Measurements from ENCODE around the gene EFCAB6. TPM values are rescaled to one million over a fixed set of nuclear protein-coding genes. Genes with fewer than 3 reads are reported as not detected.

Gene EFCAB6
- total and polyA plus RNA-seq, 4 donors = 1.7 to 15.4 (median 7.6) TPM

GRCh38 chr22:43693249-43693648 is 118.9 kb downstream of the EFCAB6 start:
- ATAC-seq (ENCODE audit: insufficient read depth, low FRiP score) (no peak), DNase-seq (no peak)
- no peak for TF ChIP-seq CTCF (IDR thresholded peaks at IDR 0.05; ENCODE audit: control extremely low read depth, extremely low read depth)
- Histone ChIP-seq H3K9me3 (ENCODE audit: control insufficient read depth in 4 of 4, insufficient read depth in 3 of 4, low read length in 3 of 4) (no peaks in the 10 kb centered on the region), H3K27ac (ENCODE audit: low read depth in 1 of 2, low read length in 1 of 2) (no peak overlapping the region), H3K4me3 (no peak overlapping the region), H3K4me1 (ENCODE audit: control insufficient read depth in 5 of 5, insufficient read depth in 5 of 5, low read length in 5 of 5) (no peaks in the 10 kb centered on the region), H3K27me3 (ENCODE audit: control insufficient read depth in 3 of 3, insufficient read depth in 3 of 3, low read length in 2 of 3) (no peaks in the 10 kb centered on the region), H3K9ac (ENCODE audit: insufficient read depth in 1 of 2, low read length in 2 of 2) (no peak overlapping the region), H3K36me3 (ENCODE audit: control insufficient read depth in 4 of 4, insufficient read depth in 4 of 4, low read length in 4 of 4) (no peaks in the 10 kb centered on the region)
- WGBS, 2 donors = 92 to 95% methylated on average over 2 of the region's 2 CpGs

- DNase-seq = no peak
- Histone ChIP-seq H3K36me3 (ENCODE audit: control insufficient read depth in 4 of 4, insufficient read depth in 4 of 4, low read length in 4 of 4) (no peaks in the 10 kb centered on the region), H3K9me3 (ENCODE audit: control insufficient read depth in 4 of 4, insufficient read depth in 3 of 4, low read length in 3 of 4) (no peaks in the 10 kb centered on the region), H3K27me3 (ENCODE audit: control insufficient read depth in 3 of 3, insufficient read depth in 3 of 3, low read length in 2 of 3) (no peaks in the 10 kb centered on the region), H3K4me1 (ENCODE audit: control insufficient read depth in 5 of 5, insufficient read depth in 5 of 5, low read length in 5 of 5) (no peaks in the 10 kb centered on the region), H3K9ac (ENCODE audit: insufficient read depth in 1 of 2, low read length in 2 of 2) (no peak overlapping the region), H3K27ac (ENCODE audit: low read depth in 1 of 2, low read length in 1 of 2) (no peak overlapping the region), H3K4me3 (no peak overlapping the region)
- ATAC-seq (ENCODE audit: insufficient read depth, low FRiP score) = no peak
- WGBS, 2 donors = 96 to 97% methylated on average over 6 of the region's 6 CpGs
- no peak for TF ChIP-seq CTCF (IDR thresholded peaks at IDR 0.05; ENCODE audit: control extremely low read depth, extremely low read depth)
Observed at GRCh38 chr22:43689356-43689755, 122.7 kb downstream of the EFCAB6 start.

GRCh38 chr22:43682851-43683250 is 129.3 kb downstream of the EFCAB6 start:
- Histone ChIP-seq H3K27me3 (ENCODE audit: control insufficient read depth in 3 of 3, insufficient read depth in 3 of 3, low read length in 2 of 3) (no peaks in the 10 kb centered on the region), H3K9ac (ENCODE audit: insufficient read depth in 1 of 2, low read length in 2 of 2) (no peak overlapping the region), H3K4me1 (ENCODE audit: control insufficient read depth in 5 of 5, insufficient read depth in 5 of 5, low read length in 5 of 5) (no peaks in the 10 kb centered on the region), H3K4me3 (no peak overlapping the region), H3K9me3 (ENCODE audit: control insufficient read depth in 4 of 4, insufficient read depth in 3 of 4, low read length in 3 of 4) (peaks cover 0 to 4% (median under 1%) of the 10 kb centered on the region in 4 donors), H3K27ac (ENCODE audit: low read depth in 1 of 2, low read length in 1 of 2) (no peak overlapping the region), H3K36me3 (ENCODE audit: control insufficient read depth in 4 of 4, insufficient read depth in 4 of 4, low read length in 4 of 4) (no peaks in the 10 kb centered on the region)
- 89 to 93% methylated on average over 6 of the region's 6 CpGs for whole genome bisulfite sequencing, 2 donors
- DNase-seq (no peak), ATAC-seq (ENCODE audit: insufficient read depth, low FRiP score) (no peak)
- no peak for TF ChIP-seq CTCF (IDR thresholded peaks at IDR 0.05; ENCODE audit: control extremely low read depth, extremely low read depth)

- no peaks in the 10 kb centered on the region for H3K27me3 ChIP-seq (ENCODE audit: control insufficient read depth in 3 of 3, insufficient read depth in 3 of 3, low read length in 2 of 3)
- H3K9ac ChIP-seq (ENCODE audit: insufficient read depth in 1 of 2, low read length in 2 of 2) = no peak overlapping the region
- no peaks in the 10 kb centered on the region for H3K4me1 ChIP-seq (ENCODE audit: control insufficient read depth in 5 of 5, insufficient read depth in 5 of 5, low read length in 5 of 5)
- 75 to 87% methylated on average over 6 of the region's 6 CpGs for WGBS, 2 donors
- TF ChIP-seq CTCF (IDR thresholded peaks at IDR 0.05; ENCODE audit: control extremely low read depth, extremely low read depth) = no peak
- no peaks in the 10 kb centered on the region for H3K36me3 ChIP-seq (ENCODE audit: control insufficient read depth in 4 of 4, insufficient read depth in 4 of 4, low read length in 4 of 4)
- H3K9me3 ChIP-seq (ENCODE audit: control insufficient read depth in 4 of 4, insufficient read depth in 3 of 4, low read length in 3 of 4) = peaks cover 0 to 4% (median under 1%) of the 10 kb centered on the region in 4 donors
- ATAC-seq (ENCODE audit: insufficient read depth, low FRiP score) = no peak
- no peak overlapping the region for H3K27ac ChIP-seq (ENCODE audit: low read depth in 1 of 2, low read length in 1 of 2)
- DNase-seq = no peak
- H3K4me3 ChIP-seq = no peak overlapping the region
Observed at GRCh38 chr22:43681731-43682360, 130.3 kb downstream of the EFCAB6 start.
